Medulla oblongata (tissue), 1 donor: ENCODE results near the gene GRIN1.

Experiments
- DNase-seq: peaks from one replicate; pipeline ENCODE4 v3.0.0-alpha.2; 2015; ENCODE audit errors: extremely low spot score

The GRIN1 gene

DNA sequence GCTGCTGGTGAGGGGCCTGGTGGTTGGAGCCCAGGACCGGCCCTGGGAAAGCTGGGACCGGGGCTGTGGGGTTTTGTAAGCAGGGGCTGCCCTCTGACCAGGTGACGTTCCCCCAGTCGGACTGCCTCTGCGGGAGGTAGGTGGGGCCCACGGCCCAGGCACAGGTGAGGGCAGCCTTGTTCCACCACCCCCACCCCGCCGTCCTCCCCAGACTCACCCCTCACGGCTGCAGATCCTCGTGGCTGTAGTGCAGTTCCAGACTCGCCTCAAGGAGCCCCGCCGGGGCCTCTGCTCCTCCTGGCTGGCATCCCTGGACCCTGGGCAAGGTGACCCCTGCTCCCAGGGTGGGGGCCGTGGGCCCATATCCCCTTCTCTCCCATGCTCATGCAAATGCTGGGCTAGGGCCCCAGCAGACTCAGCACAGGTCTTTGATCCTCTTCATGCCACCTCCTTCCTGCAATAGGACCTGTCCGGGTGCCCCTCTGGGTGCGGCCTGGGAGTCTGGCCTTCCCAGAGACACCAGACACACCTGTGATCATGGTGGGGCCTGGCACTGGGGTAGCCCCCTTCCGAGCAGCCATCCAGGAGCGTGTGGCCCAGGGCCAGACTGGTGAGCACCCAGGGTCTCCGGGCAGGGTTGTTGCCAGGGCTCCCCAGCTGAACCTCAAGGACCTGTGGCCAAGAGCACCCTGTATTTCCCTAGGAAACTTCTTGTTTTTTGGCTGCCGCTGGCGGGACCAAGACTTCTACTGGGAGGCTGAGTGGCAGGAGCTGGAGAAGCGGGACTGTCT is 76.4 kb downstream of the GRIN1 start:
- DNase-seq = no peak

DNA sequence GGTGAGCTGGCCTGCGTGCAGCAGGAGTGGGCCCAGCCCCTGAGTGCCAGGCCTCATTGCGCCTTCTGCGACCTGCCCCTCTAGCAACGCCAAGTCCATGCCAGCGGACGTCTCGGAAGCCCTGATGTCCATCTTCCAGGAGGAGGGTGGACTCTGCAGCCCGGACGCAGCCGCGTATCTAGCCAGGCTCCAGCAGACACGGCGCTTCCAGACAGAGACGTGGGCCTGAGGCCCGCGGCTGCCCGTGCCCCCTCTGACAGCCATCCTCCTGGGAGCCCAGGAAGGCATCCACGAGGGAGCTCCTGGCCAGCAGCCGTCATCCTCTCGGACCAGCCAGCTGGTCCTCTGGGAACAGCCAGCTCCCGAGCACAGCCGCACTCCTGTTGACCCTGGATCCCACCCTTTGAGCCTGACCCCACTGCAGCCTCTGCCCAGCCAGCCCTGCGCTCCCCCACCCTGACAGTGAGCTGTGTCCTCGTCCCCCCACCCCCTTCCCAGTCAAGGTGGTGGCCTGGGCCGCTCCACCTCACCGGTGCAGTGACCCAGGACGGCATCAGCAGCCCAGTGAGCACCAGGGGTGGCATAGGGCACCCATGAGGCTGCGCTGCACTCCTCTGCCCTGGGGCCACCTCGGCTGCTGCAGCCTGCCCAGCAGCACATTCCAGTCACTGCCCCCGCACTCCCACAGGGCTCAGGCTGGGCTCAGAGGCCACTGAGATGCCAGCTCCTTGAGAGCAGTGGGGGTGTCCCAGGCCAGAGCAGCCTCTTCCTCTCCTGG is 77.4 kb downstream of the GRIN1 start:
- DNase-seq = no peak

DNA sequence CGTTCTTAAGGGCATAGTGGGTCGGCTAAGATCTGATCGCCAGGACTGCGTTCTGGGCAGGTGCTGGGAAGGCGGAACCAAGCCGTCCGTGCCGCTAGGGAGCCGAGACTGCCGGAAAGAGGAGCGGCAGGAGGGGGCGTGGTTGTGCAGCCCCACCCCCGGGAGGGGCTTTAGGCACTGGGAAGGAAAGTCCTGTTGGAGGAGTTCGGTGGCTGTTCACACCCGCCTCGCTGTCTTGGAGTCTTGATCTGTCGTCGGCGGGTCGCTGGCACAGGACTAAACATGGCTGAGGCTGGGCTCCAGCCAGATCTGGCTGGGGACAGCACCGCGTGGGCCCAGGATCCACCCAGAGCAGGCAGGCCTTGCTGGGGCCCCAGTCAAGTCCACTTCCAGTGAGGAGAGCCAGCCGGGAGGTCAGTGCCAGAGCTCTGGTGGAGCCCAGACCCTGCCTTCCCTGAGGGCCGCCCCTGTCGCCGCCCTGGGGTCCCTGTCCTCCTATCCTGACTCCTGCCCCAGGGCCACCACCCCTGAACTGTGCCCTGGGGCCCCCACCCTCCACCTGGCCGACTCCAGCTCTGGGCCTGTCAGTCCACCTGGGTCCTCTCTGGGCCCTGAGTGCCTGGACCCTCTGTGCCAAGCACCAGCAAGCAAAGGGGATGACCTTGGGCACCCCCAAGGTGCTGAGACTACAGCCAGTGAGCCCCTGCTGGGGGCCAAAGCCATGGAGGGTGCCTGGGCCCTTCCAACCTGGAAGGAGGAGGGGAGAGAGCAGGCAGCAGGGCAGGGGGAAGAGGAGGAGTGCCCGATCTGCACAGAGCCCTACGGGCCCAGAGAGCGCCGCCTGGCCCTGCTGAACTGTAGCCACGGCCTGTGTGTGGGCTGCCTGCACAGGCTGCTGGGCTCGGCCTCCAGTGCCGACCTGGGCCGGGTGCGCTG is 78.6 kb downstream of the GRIN1 start:
- DNase-seq = no peak

DNA sequence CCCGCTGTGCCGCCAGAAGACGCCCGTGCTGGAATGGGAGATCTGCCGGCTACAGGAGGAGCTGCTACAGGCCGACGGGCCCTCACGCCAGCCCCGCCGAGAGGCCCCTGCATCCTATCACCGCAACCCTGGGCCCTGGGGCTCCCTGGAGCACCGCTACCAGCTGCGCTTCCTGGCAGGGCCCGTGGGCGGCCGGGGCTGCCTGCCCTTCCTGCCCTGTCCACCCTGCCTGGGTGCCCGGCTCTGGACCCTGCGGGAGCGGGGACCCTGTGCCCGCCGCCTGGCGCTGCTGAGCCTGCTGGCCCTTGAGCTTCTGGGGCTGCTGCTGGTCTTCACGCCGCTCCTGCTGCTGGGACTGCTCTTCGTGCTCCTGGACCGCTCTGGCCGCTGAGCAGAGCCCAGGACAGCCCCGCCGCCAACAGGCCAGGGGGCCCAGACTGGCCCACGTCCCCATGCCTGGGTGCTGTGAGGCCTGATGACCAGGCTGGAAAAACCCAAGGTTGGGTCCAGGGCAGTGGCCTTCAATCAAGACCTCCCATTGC is 79.3 kb downstream of the GRIN1 start:
- no peak for DNase-seq
